B cell (primary cell): ENCODE data around the gene ARNT2. TPM values are rescaled to one million over a fixed set of nuclear protein-coding genes. Genes with fewer than 3 reads are reported as not detected.

Experiments
- ATAC-seq: fragments of 200-7000 bp; cut with Tn5 transposase; one replicate; pipeline ENCODE4 v1.10.0; 2021; ENCODE audit warnings: low read depth, mild to moderate bottlenecking, moderate number of reproducible peaks, moderate library complexity
- CTCF ChIA-PET: fragments of 350-600 bp; sonication (Branson Sonifier 250); formaldehyde crosslinking; loops from one replicate; lab custom pipeline; 2021; ENCODE audit warnings: antibody characterized with exemption, inconsistent platforms; lab: Charles Lee
- POLR2A ChIA-PET: fragments of 350-600 bp; sonication (Branson Sonifier 250); formaldehyde crosslinking; loops from one replicate; lab custom pipeline; 2021; ENCODE audit warnings: antibody characterized with exemption; lab: Charles Lee
- DNase-seq: peaks from one replicate; pipeline ENCODE4 v3.0.0; 2013
- H2AFZ ChIP-seq: 2 replicates; pipeline ENCODE4 v1.6.1; 2012; ENCODE audit warnings: mild to moderate bottlenecking, low read depth, low read length; ENCODE audit not compliant: insufficient read depth, poor library complexity, severe bottlenecking
- H3K27ac ChIP-seq, 2 donors: 1 replicate in 1 of 2; 2 replicates in 1 of 2; pipeline ENCODE4 v1.5.1; 2012 to 2013; ENCODE audit warnings: low read length in 2 of 2, mild to moderate bottlenecking in 2 of 2, moderate library complexity in 1 of 2
- H3K27me3 ChIP-seq, 4 experiments: fragments of 200-600 bp in 1 of 4; sonication (generic) in 1 of 4; replicated peaks in 1 of 4; 1 replicate in 2 of 4; 2 replicates in 2 of 4; pipeline versions ENCODE4 v1.6.1 to v1.7.0; 2013 to 2016; ENCODE audit warnings: low read length in 3 of 4, mild to moderate bottlenecking in 2 of 4, mixed read lengths in 1 of 4, moderate library complexity in 1 of 4; ENCODE audit not compliant: insufficient read depth in 4 of 4, control insufficient read depth in 3 of 4; ENCODE audit errors: control extremely low read depth in 1 of 4
- H3K36me3 ChIP-seq, 2 experiments: replicated peaks in 1 of 2; 1 replicate in 1 of 2; 2 replicates in 1 of 2; pipeline versions ENCODE4 v1.6.1 to v1.7.1; 2013; ENCODE audit warnings: low read length in 1 of 2; ENCODE audit not compliant: insufficient read depth in 2 of 2, control insufficient read depth in 1 of 2; ENCODE audit errors: control extremely low read depth in 1 of 2, extremely low read depth in 1 of 2
- H3K4me1 ChIP-seq, 2 donors: fragments of 200-600 bp in 1 of 2; sonication (generic) in 1 of 2; 1 replicate in 1 of 2; 2 replicates in 1 of 2; pipeline versions ENCODE4 v1.5.1 to v1.6.1; 2013 to 2017; ENCODE audit warnings: low read length in 2 of 2; ENCODE audit not compliant: control insufficient read depth in 2 of 2, insufficient read depth in 2 of 2
- H3K4me2 ChIP-seq: replicated peaks from 2 replicates; pipeline ENCODE3; 2012; ENCODE audit warnings: mild to moderate bottlenecking, low read depth, low read length; ENCODE audit not compliant: poor library complexity, severe bottlenecking
- H3K4me3 ChIP-seq, 5 experiments: fragments of 200-600 bp in 1 of 5; sonication (generic) in 1 of 5; 1 replicate in 3 of 5; 2 replicates in 2 of 5; pipeline versions ENCODE4 v1.5.1 to v1.7.0; 2011 to 2016; ENCODE audit warnings: low read length in 4 of 5, mild to moderate bottlenecking in 4 of 5, low read depth in 2 of 5, control low read depth in 1 of 5, moderate library complexity in 1 of 5; ENCODE audit not compliant: insufficient read depth in 1 of 5; ENCODE audit errors: control extremely low read depth in 1 of 5, extremely low read depth in 1 of 5
- H3K79me2 ChIP-seq: fragments of 200-600 bp; sonication (generic); one replicate; pipeline ENCODE4 v1.6.0; 2016; ENCODE audit warnings: low read length; ENCODE audit not compliant: control insufficient read depth, insufficient read depth
- H3K9ac ChIP-seq: fragments of 200-600 bp; sonication (generic); 2 replicates; pipeline ENCODE4 v1.6.1; 2017; ENCODE audit warnings: mild to moderate bottlenecking, low read length, moderate library complexity
- H3K9me3 ChIP-seq, 3 donors: one replicate each; pipeline versions ENCODE4 v1.6.1 to v1.7.1; 2013; ENCODE audit warnings: low read length in 2 of 3; ENCODE audit not compliant: control insufficient read depth in 2 of 3, insufficient read depth in 1 of 3; ENCODE audit errors: control extremely low read depth in 1 of 3
- H4K20me1 ChIP-seq: 2 replicates; pipeline ENCODE4 v1.6.0; 2012; ENCODE audit warnings: mild to moderate bottlenecking, low read length; ENCODE audit not compliant: insufficient read depth, control insufficient read depth, poor library complexity, severe bottlenecking
- H3K27ac Mint-ChIP-seq: one replicate; pipeline ENCODE4 v1.8.0; 2021; ENCODE audit warnings: mixed read lengths
- H3K27me3 Mint-ChIP-seq: one replicate; pipeline ENCODE4 v1.8.0; 2021; ENCODE audit warnings: mixed read lengths
- H3K4me1 Mint-ChIP-seq: one replicate; pipeline ENCODE4 v1.8.0; 2021; ENCODE audit warnings: mixed read lengths
- H3K4me3 Mint-ChIP-seq: one replicate; pipeline ENCODE4 v1.8.0; 2021; ENCODE audit warnings: mixed read lengths
- H3K9me3 Mint-ChIP-seq: one replicate; pipeline ENCODE4 v1.8.0; 2022; ENCODE audit warnings: mixed read lengths; ENCODE audit not compliant: insufficient read depth
- CTCF ChIP-seq: fragments of 200-600 bp; IDR thresholded peaks from one replicate; pipeline ENCODE4 v1.8.0; 2022; ENCODE audit warnings: antibody characterized with exemption, mild to moderate bottlenecking
- EZH2 ChIP-seq: IDR thresholded peaks from 2 replicates; pipeline ENCODE4 v1.6.1; 2012; ENCODE audit warnings: borderline replicate concordance, low read depth, mild to moderate bottlenecking, moderate library complexity, low read length; ENCODE audit not compliant: insufficient read depth, poor library complexity, severe bottlenecking
- WGBS: methylation state at CpG from one replicate; pipeline ENCODE4 v1.1.5; 2013; ENCODE audit warnings: missing lambda C conversion rate; ENCODE audit not compliant: insufficient coverage; 5-methylcytosine and 5-hydroxymethylcytosine counted together
- intact Hi-C: fragments of 100-400 bp; cut with micrococcal nuclease; formaldehyde crosslinking; loops from one replicate; pipeline ENCODE4 v1.10.0; 2022
- polyA plus RNA-seq: library from polyadenylated mRNA; depleted of rRNA; stranded (reverse); fragments of >200 nt; gene quantifications from 2 replicates; pipeline ENCODE4 v1.2.3, GENCODE V29; 2012
- total RNA-seq, 2 donors: library from RNA; stranded (reverse); fragments of 120-200 nt in 1 of 2; gene quantifications; 1 replicate in 1 of 2; 2 replicates in 1 of 2; pipeline versions ENCODE4 v1.2.3 to v1.2.4, GENCODE V29; 2013 to 2022

The ARNT2 gene
- total and polyA plus RNA-seq, 2 donors (not counting 1 experiment from before 2014, with no cell fraction given): not detected

DNA sequence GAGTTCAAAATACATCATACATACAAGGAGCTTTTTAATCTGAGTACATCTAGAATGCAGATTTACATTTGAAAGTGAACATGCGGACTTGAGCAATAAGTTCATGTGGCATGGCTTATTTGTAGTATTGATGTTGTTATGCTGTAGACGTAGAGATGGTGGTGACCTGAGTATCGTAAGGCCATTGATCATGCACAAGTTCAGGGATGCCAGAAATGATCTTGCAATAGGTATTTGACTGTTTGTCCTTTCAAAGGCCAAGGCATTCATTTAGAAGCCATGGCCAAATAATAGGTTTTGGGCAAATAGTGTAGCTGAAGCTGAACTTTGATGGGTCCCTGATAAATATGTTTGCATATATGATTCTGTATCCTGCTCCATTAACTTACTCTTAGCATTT is 35.0 kb downstream of the ARNT2 start:
- intact Hi-C loops: no loop called here
- WGBS: 96% methylated on average over 3 of the region's 3 CpGs
- peaks cover 28% of the 10 kb centered on the region for H3K27me3 Mint-ChIP-seq
- Histone ChIP-seq H3K36me3 (no peaks in the 10 kb centered on the region), H3K9me3 (no peaks in the 10 kb centered on the region), H3K27ac (no peak overlapping the region), H3K4me1 (no peaks in the 10 kb centered on the region), H3K27me3 (peaks cover 0 to 9% (median 0%) of the 10 kb centered on the region in 4 experiments), H3K4me2 (no peak overlapping the region), H3K79me2 (no peaks in the 10 kb centered on the region), H3K9ac (no peak overlapping the region), H3K4me3 (no peak overlapping the region), H4K20me1 (no peaks in the 10 kb centered on the region), H2AFZ (no peak overlapping the region)
- DNase-seq (no peak), ATAC-seq (no peak)
- ChIA-PET POLR2A (no interaction called here), CTCF (interaction anchor here (0.8 kb wide), 1 partner anchor 16 kb away, joined by 3 read pairs; no protein-coding TSS in a partner anchor)
- TF ChIP-seq CTCF: no peak
- TF ChIP-seq EZH2: no peak
- H3K4me3 Mint-ChIP-seq: no peak overlapping the region
- no peaks in the 10 kb centered on the region for H3K4me1 Mint-ChIP-seq
- no peaks in the 10 kb centered on the region for H3K9me3 Mint-ChIP-seq
- no peak overlapping the region for H3K27ac Mint-ChIP-seq

GRCh38 chr15:80440024-80440423 is 35.8 kb downstream of the ARNT2 start:
- DNase-seq: no peak
- Histone ChIP-seq H3K4me3 (no peak overlapping the region), H3K9ac (no peak overlapping the region), H3K27me3 (peaks cover 0 to 9% (median 0%) of the 10 kb centered on the region in 4 experiments), H3K79me2 (no peaks in the 10 kb centered on the region), H3K27ac (no peak overlapping the region), H3K36me3 (no peaks in the 10 kb centered on the region), H3K9me3 (no peaks in the 10 kb centered on the region), H4K20me1 (no peaks in the 10 kb centered on the region), H2AFZ (no peak overlapping the region), H3K4me2 (no peak overlapping the region), H3K4me1 (no peaks in the 10 kb centered on the region)
- ChIA-PET CTCF (no interaction called here), POLR2A (no interaction called here)
- intact Hi-C loops: no loop called here
- H3K27me3 Mint-ChIP-seq: peaks cover 23% of the 10 kb centered on the region
- no peak overlapping the region for H3K27ac Mint-ChIP-seq
- TF ChIP-seq CTCF (no peak), EZH2 (no peak)
- no peak overlapping the region for H3K4me3 Mint-ChIP-seq
- no peaks in the 10 kb centered on the region for H3K9me3 Mint-ChIP-seq
- no peak for ATAC-seq
- WGBS: 80% methylated on average over 1 of the region's 3 CpGs
- H3K4me1 Mint-ChIP-seq: no peaks in the 10 kb centered on the region
